ENCODE results near the gene CRELD1.

DNA sequence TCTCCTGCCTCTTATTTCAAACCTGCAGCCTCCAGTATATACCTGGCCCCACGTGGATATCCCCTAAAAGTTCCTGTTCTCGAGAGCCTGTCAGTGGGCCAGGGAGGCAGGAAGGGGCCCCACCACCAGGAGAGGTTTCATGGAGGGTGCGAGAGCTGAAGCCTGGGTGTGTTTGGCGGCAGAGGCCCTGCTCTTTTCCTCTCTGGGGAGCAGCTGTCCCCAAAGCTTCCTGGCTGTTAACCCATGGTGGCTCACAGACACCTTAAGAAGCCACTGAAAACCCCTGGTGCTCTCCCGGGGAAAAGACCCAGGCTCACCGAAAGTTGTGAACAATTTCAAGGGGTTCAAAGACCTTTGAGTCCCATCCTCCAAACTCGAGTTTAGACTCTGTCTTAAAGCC lies 17.5 kb downstream of the CRELD1 start:
- TF ChIP-seq POLR2AphosphoS5 (IDR thresholded peaks at IDR 0.05; ENCODE audit: low read depth, low read length) (no peak), TAF1 (IDR thresholded peaks at IDR 0.05; ENCODE audit: low read depth, low read length) (no peak), POLR2A (IDR thresholded peaks at IDR 0.05; ENCODE audit: low read depth, low read length) (no peak), PAX5 (IDR thresholded peaks at IDR 0.05; ENCODE audit: insufficient read depth, low read length, severe bottlenecking) (no peak), POU2F2 (IDR thresholded peaks at IDR 0.05; ENCODE audit: low read depth, low read length) (no peak)
